HG03565 (cell line): ENCODE data around the gene AXIN1.

Experiments
- ATAC-seq: cut with Tn5 transposase; IDR thresholded peaks from one replicate; pipeline ENCODE4 v1.9.1; 2021; ENCODE audit warnings: mild to moderate bottlenecking, moderate library complexity; ENCODE audit not compliant: unreplicated experiment

The AXIN1 gene

DNA sequence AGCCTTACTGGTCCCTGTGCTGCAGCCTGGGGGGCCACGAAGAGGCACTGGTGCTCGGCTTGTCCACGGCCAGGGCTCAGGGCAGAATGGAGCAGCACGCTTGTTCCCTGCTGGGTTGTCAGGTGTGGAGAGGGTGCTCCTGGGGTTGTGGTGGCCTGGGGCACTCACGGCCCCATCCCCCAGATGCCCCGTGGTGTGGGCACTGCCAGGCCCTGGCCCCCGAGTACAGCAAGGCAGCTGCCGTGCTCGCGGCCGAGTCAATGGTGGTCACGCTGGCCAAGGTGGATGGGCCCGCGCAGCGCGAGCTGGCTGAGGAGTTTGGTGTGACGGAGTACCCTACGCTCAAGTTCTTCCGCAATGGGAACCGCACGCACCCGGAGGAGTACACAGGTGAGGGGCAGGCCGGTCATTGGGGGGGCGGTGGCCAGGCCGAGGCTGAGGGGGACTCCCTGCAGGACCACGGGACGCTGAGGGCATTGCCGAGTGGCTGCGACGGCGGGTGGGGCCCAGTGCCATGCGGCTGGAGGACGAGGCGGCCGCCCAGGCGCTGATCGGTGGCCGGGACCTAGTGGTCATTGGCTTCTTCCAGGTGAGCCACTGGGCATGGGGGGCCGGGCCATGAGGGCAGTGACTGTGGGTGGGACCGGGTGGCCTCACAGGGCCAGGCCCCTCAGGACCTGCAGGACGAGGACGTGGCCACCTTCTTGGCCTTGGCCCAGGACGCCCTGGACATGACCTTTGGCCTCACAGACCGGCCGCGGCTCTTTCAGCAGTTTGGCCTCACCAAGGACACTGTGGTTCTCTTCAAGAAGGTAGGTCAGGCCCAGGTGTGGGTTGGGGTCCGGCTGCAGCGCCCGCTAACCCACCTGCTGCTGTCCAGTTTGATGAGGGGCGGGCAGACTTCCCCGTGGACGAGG, 68.1 kb downstream of the AXIN1 start:
- no peak for ATAC-seq

DNA sequence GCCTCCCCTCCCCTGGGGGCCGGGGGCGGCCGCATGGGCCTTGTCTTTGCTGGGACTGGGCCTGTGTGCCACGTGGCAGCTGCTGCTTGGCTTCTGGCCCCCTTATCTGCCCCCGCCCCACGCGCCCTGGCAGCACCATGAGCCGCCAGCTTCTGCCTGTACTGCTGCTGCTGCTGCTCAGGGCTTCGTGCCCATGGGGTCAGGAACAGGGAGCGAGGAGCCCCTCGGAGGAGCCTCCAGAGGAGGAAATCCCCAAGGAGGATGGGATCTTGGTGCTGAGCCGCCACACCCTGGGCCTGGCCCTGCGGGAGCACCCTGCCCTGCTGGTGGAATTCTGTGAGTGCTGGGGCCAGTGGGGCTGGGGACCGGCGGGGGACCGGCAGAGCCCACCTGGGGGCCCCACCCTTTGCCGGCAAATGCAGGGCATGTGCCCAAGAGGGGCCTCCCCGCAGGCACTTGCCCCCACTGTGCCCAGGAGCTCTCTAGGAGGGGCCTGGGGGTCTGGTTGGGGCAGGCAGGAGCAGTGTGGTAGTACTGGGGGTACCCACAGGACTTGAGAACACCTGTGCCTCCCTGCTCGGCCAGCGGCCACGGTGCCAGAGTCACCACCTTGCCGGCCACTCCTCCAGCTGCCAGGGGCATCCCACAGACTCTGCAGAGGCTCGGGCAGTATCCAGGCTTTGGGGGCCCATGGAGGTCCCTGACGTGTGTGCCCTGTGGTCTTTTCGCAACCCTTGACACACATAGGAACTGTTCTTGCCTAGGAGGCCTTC, 69.3 kb downstream of the AXIN1 start, which contains the start of gene PDIA2:
TSS of gene PDIA2 (plus strand) at position 132 of the 773 bp plus-strand sequence. CDS start at position 138, 6 bp downstream.
- no peak for ATAC-seq

DNA sequence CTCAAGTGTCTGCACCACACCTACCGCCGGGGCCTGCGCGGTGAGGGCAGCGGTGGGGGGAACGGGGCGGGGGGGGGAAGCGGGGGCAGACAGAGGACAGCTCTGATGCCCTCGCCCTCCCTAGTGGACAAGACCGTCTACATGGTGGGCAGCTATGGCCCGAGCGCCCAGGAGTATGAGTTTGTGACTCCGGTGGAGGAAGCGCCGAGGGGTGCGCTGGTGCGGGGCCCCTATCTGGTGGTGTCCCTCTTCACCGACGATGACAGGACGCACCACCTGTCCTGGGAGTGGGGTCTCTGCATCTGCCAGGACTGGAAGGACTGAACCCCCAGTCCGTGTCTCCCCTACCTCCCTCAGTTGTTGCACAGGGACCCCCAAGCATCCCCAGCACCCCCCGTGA, 70.0 kb downstream of the AXIN1 start:
- no peak for ATAC-seq

DNA sequence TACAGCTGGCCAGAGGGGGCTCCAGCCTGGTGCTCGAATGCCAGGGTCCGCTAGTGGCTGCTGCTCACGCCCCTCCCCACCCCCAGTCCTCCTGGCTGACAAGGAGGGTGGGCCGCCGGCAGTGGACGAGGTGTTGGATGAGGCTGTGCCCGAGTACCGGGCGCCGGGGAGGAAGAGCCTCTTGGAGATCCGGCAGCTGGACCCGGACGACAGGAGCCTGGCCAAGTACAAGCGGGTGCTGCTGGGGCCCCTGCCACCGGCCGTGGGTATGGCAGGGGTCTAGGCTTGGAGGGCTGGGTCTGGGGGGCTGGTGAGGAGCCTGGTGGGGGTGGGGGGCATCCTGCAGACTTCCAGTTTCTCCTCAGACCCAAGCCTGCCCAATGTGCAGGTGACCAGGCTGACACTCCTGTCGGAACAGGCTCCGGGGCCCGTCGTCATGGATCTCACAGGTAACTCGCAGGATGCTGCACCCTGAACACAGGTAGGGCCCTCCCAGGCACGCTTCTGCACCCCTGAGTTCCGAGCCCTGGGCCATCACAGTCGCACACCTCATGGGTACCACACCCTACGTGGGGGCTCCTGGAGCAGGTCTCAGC, 70.8 kb downstream of the AXIN1 start:
- ATAC-seq, result no peak

- no peak for ATAC-seq
Measured at GRCh38 chr16:280991-281659, 71.4 kb downstream of the AXIN1 start.

- no peak for ATAC-seq
Measured at GRCh38 chr16:280552-280951, 72.0 kb downstream of the AXIN1 start, which contains the start of gene ARHGDIG. TSS of gene ARHGDIG (plus strand) at chr16:280591. CDS start at chr16:280681, 90 bp downstream.

DNA sequence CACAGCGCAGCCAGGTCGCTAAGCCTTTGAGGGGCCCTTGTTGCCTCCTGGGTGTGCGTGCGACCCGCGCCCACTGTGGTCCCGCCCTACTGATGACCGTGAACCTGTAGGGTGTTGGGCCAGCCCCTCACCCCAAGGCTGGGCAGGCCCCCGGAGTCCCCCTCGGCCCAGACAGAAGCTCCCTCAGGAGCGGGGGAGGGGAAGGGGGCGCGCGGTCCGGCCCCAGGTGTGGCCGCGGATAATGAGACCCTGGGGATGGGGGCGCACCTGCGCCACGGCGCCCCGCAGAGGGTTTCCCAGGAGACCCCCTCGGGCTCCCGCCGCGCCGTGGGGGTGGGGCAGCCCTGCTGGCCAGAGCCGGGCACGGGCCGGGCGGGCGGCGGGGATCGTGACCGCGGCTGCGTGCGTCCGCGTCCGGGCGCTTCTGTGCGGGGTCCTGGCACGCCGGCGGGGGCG, 72.5 kb downstream of the AXIN1 start:
- no peak for ATAC-seq

- ATAC-seq, result no peak
Measured at GRCh38 chr16:279531-279930, 73.0 kb downstream of the AXIN1 start.

- ATAC-seq, result no peak
Measured at GRCh38 chr16:278863-279366, 73.6 kb downstream of the AXIN1 start.

DNA sequence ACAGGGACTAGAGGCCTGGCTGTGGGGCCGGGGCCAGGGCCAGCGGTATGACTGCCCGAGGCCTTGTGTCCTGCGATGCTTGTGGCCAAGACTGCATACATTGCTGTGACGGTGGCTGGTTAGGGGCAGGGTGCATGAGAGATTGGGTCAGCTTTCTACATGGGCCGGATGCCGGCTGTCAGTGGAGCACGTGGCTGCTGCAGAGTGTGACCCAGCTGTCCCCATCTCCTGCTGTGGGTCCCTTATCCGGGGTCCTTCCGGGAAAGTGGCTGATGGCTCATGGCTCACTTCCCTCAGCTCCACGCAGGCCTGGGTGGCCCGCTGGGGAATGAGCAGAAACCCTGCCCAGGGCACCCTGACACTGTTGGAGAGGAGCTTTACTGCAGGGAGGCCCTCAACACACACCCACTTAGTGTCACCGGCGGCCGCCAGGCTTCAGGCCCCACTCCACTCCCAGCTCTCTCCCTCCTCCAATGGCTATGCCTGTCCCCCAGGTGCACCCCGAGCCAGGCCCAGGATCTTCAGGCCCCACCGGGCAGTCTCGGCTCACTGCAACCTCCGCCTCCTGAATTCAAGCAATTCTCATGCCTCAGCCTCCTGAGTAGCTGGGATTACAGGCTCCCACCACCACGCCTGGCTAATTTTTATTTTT, 76.0 kb downstream of the AXIN1 start:
- ATAC-seq, result no peak

DNA sequence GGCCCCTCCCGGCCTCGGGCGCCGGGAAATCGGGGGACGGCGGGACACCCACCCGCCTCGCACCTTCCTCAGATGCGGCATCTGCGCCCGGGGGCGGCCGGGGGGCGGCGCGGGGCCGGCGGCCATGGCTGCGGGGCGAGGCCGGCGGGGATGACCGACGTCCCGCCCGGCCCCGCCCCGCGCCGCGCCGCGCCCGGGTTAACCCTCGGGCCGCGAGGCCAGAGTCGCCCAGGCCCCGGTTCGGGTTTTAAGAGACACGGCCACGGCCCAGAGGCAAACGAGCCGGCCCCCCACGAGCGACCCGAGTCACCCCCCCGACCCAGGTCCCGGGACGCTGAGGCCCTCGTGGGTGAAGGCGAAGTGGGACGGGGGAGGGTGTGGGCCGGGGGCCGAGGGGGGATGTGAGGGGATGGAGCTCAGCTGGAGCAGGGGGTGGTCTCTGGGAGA, 76.7 kb downstream of the AXIN1 start, which contains the start of gene RGS11:
TSS of gene RGS11 (minus strand) at position 159 of the 447 bp plus-strand sequence. CDS start at position 126, 33 bp downstream.
- no peak for ATAC-seq

- no peak for ATAC-seq
Measured at GRCh38 chr16:275041-275641, 77.4 kb downstream of the AXIN1 start.

DNA sequence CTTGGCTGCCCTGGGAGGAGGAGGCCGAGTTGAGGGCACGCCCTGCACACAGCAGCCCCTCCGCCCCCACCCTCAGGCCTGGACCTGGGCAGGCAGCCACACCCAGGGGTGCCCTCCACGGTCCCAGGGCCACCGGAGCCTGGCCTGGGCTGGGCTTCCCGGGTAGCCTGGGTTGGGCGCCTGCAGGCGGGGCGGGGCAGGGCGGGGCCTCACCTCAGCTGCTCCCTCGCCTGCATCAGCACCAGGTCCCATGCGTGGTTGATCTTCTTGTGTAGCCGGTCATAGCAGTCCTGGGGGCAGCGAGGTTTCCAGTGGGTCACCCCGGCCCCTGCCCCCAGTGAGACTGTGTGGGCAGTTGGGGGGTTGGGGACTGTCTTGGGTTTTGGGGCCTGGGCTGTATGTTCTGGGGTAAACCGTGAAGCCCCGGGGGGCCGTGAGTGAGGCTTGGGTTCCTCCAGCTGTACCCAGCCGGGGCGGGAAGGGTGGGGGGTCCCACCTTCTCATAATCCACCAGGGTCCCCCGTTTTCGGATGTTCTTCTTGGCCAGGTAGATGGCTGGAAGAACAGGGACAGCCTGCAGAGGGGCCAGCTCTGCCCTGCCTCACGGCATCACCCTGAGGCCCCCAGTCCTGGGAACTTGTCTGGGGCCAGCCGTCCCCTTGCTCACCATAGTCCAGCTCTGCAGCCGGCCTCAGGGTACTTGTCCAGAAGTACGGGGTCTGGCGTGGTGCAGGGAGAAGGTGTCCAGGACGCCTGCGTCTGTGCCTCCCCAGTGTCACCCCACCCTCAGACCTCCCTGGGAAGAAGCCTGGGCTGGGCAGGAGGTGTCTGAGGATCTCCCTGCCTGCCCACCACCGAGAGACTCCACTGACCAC, 78.7 kb downstream of the AXIN1 start:
- ATAC-seq, result no peak

GRCh38 chr16:272633-273546, 79.6 kb downstream of the AXIN1 start:
- ATAC-seq, result no peak

DNA sequence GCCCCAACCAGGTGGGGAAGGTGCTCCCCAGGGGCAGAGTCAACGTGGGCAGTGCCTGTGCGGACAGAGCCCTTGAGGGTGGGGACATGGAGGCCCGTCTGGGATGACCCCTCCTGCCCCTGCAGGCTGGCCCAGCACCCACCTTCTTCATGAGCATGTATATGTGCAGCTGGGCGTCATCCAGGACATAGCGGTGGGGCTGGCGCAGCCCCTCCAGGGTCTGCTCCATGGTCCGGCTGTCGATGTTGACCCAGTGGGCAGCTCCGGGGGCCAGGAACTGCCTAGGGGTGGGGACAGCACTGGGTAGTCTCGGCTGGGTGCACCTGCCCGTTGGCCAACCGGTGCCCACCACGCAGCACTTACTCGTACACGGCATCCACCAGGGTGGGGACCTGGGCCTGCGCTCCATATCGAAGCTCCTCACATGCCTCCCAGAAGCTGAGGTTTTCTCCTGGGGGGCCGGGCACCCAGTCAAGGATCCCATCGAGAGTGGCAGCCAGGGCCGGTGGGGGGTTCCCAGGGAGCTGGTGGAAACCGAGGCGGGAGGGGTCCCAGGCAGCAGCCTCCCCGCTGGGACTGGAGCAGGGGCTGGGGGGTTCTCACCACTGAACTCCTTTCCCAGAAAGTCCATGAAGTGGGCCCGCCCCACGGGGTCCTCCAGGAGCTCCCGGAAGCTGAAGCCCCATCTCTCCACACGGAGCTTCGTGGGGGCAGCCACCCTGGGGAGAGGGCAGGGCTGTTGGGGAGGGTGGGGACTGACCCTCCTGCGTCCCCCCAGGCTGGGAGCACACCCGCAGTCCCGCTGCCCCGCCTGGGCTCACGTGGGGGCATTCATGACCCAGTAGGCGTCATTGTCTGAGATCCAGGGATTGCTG, 81.9 kb downstream of the AXIN1 start:
- no peak for ATAC-seq

DNA sequence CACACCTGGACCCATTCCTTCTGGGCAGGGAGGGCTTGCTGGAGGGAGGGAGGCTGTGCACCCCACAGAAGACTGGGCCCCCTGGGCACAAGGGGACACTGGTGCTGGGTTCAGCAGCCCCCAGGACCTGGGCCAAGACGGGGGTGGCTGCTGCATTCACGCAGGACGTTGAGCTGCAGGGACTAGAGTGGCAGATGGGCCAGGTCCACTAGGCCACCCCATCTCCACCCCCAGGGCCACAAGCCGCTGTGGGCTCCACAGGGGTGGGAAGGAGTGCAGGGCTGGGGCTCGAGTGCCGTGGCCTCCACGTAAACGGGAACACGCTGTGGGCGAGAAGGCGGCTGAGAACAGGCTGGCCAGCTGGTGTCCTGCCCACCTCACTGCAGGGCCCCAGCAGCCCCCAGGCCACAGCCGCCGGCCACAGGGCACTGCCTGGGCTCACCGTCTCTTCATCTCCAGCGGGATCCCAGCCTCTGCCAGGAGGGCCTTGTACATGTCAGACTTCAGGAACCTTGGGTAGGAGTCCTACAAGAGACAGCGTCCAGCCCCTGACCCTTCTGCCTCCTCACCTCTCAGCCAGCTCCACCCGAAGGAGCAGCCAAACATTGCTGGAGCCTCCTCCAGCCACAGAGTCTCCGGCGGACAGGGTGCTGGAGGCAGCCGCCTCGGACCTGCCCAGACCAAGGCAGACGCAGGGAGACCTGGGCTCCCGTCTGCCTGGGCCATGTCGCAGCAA, 83.3 kb downstream of the AXIN1 start:
- ATAC-seq, result no peak
